ENCODE data around the gene OR11A1. TPM values are rescaled to one million over a fixed set of nuclear protein-coding genes. Genes with fewer than 3 reads are reported as not detected.

The OR11A1 gene, protein sequence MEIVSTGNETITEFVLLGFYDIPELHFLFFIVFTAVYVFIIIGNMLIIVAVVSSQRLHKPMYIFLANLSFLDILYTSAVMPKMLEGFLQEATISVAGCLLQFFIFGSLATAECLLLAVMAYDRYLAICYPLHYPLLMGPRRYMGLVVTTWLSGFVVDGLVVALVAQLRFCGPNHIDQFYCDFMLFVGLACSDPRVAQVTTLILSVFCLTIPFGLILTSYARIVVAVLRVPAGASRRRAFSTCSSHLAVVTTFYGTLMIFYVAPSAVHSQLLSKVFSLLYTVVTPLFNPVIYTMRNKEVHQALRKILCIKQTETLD
- not detected for total RNA-seq

- Mint-ChIP-seq H3K36me3 (no peaks in the 10 kb centered on the region), H3K9me3 (no peaks in the 10 kb centered on the region), H3K4me1 (ENCODE audit: low read depth in 2 of 2) (no peaks in the 10 kb centered on the region), H3K27me3 (peaks cover 12 to 26% of the 10 kb centered on the region in 2 donors), H3K27ac (no peak within 1 kb of the TSS), H3K4me3 (no peak within 1 kb of the TSS)
- no peak for ATAC-seq
- DNase-seq (ENCODE audit: low spot score), result no peak
Measured at GRCh38 chr6:29456971-29457370, at the start of gene OR11A1, which contains the start of gene OR2H1. OR11A1 (minus strand) TSS chr6:29457071; CDS start chr6:29427641, 29,430 bp downstream. OR2H1 (plus strand) TSS chr6:29457155; CDS start chr6:29461770, 4,615 bp downstream.

DNA sequence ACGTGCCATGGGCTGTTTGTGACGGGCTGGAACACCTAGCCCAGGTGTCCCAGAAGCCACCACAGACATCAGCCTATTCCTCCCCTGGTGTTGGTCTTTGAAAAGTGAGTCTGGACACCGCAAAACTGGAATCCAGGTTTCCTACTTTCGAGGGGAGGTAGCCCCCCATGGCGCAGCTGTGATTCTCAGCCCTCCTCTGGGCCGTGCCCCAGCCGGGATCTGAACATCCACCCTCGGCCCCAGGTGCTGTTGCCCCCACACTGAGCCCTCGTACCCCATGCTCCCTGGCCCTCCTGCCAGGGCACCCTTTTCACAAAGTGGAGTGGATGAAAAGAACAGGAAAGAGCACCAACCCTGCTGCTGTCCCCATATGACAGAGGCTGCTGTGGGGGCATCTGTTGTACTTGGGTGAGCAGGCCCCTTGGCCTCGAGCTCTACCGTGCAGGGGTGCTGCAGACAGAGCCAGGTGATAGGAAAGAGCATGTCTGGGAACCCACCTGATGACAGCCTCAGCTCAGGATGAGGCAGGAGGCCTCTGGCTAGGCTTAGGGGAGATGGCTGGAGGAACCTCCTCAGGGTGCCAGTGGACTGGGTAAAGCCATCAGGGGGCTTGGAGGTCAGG is 49.7 kb upstream of the OR11A1 start:
- Mint-ChIP-seq H3K36me3 (no peaks in the 10 kb centered on the region), H3K9me3 (no peaks in the 10 kb centered on the region), H3K4me1 (ENCODE audit: low read depth in 2 of 2) (no peaks in the 10 kb centered on the region), H3K4me3 (no peak overlapping the region), H3K27ac (no peak overlapping the region), H3K27me3 (peaks cover 8 to 18% of the 10 kb centered on the region in 2 donors)
- DNase-seq (ENCODE audit: low spot score) (no peak), ATAC-seq (no peak)

DNA sequence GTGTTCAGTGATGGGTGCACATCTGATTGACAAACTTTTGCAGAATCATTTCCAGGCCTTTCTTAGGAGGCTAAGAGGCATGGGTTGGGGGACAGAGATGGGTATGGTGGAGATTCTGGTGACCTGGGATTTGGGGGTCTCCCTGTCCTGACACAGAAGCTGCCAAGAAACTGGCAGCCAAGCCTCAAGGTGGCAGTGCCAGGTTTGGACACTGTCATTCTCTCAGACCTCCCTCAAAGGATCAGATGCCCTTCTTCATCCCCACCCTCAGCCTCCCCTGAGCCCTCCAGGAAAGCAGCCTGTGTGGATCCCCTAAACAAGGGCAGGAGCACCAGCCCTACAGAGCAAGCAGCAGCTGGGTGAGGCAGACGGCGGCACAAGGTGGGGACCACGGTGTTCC is 48.9 kb upstream of the OR11A1 start:
- H3K4me1 Mint-ChIP-seq (ENCODE audit: low read depth in 2 of 2), result no peaks in the 10 kb centered on the region
- ATAC-seq (no peak), DNase-seq (ENCODE audit: low spot score) (no peak)
- no peak overlapping the region for H3K27ac Mint-ChIP-seq
- no peaks in the 10 kb centered on the region for H3K36me3 Mint-ChIP-seq
- no peak overlapping the region for H3K4me3 Mint-ChIP-seq
- H3K27me3 Mint-ChIP-seq, result peaks cover 6 to 10% of the 10 kb centered on the region in 2 donors
- H3K9me3 Mint-ChIP-seq, result no peaks in the 10 kb centered on the region

DNA sequence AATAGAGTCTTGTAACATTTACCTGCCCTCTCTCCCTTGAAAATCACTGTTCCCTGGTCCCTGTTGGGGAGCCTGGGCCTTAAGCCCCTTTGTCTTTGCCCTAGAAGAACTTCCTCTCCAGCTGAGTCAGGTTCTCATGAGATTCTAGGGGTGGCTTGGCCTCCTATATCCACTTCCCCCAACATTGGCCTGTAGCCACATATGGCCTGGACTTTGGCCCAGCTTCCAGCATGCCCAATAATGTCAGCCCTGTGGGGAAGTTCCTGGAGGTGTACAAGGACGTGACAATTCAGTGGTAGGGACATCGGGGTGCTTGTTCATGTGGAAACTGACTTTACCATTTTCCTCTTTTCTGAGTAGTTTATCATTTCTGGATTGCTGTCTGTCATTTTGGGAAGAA is 48.1 kb upstream of the OR11A1 start:
- DNase-seq (ENCODE audit: low spot score), result no peak
- Mint-ChIP-seq H3K27me3 (peaks cover 5 to 7% of the 10 kb centered on the region in 2 donors), H3K4me3 (no peak overlapping the region), H3K36me3 (no peaks in the 10 kb centered on the region), H3K4me1 (ENCODE audit: low read depth in 2 of 2) (no peaks in the 10 kb centered on the region), H3K9me3 (no peaks in the 10 kb centered on the region), H3K27ac (no peak overlapping the region)
- no peak for ATAC-seq

- Mint-ChIP-seq H3K4me3 (no peak overlapping the region), H3K9me3 (no peaks in the 10 kb centered on the region), H3K27ac (no peak overlapping the region), H3K27me3 (peaks cover 15 to 20% of the 10 kb centered on the region in 2 donors), H3K4me1 (ENCODE audit: low read depth in 2 of 2) (no peaks in the 10 kb centered on the region), H3K36me3 (no peaks in the 10 kb centered on the region)
- ATAC-seq (no peak), DNase-seq (ENCODE audit: low spot score) (no peak)
Measured at GRCh38 chr6:29502597-29502996, 45.7 kb upstream of the OR11A1 start.

- H3K27ac Mint-ChIP-seq, result no peak overlapping the region
- ATAC-seq (no peak), DNase-seq (ENCODE audit: low spot score) (no peak)
- H3K36me3 Mint-ChIP-seq, result no peaks in the 10 kb centered on the region
- no peak overlapping the region for H3K4me3 Mint-ChIP-seq
- peaks cover 20 to 24% of the 10 kb centered on the region in 2 donors for H3K27me3 Mint-ChIP-seq
- no peaks in the 10 kb centered on the region for H3K9me3 Mint-ChIP-seq
- no peaks in the 10 kb centered on the region for H3K4me1 Mint-ChIP-seq (ENCODE audit: low read depth in 2 of 2)
Measured at GRCh38 chr6:29502181-29502580, 45.3 kb upstream of the OR11A1 start.

GRCh38 chr6:29501106-29501505 is 44.2 kb upstream of the OR11A1 start:
- Mint-ChIP-seq H3K4me1 (ENCODE audit: low read depth in 2 of 2) (no peaks in the 10 kb centered on the region), H3K36me3 (no peaks in the 10 kb centered on the region), H3K4me3 (no peak overlapping the region), H3K27ac (no peak overlapping the region), H3K9me3 (no peaks in the 10 kb centered on the region), H3K27me3 (peaks cover 25 to 29% of the 10 kb centered on the region in 2 donors)
- ATAC-seq (no peak), DNase-seq (ENCODE audit: low spot score) (no peak)

DNA sequence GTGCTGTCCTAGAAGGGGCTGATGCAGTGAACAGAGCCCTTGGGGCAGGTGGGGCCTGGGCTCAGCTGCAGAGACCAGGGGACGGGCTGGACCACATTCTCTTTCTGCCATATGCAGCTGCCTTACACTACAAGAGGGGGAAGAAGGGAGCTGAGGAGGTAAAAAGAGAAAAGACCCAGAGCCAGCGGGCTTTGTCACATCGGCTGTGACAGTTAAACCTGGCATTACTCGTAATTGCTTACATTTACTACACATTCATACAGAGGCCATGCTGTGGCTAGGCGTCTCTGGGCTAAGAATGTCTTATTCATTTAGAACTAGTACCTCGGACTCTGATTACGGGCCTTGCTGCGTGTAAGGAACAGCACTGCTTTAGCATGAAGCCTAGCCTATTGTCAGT is 43.7 kb upstream of the OR11A1 start:
- no peak overlapping the region for H3K4me3 Mint-ChIP-seq
- ATAC-seq (no peak), DNase-seq (ENCODE audit: low spot score) (no peak)
- H3K27ac Mint-ChIP-seq, result no peak overlapping the region
- H3K9me3 Mint-ChIP-seq, result no peaks in the 10 kb centered on the region
- peaks cover 25 to 29% of the 10 kb centered on the region in 2 donors for H3K27me3 Mint-ChIP-seq
- H3K4me1 Mint-ChIP-seq (ENCODE audit: low read depth in 2 of 2), result no peaks in the 10 kb centered on the region
- H3K36me3 Mint-ChIP-seq, result no peaks in the 10 kb centered on the region

DNA sequence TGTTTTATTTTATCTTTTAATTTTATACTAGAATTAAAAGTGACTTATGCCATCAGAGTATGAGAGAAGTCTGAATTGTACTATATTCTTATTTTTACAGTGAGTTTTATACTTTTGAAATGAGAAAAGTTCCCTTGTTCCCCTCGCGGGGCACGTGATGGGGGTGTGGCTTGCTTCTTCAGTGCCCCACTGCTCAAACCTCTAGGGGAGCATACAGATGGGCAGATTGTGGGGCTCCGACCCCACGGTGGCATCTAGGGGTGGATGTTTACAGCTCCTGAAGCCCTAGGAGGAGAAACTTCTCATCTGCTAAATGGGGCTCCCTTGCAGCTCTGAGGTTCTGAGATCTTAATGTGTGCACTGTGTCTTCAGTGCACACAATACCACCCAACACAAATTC is 42.8 kb upstream of the OR11A1 start:
- no peak overlapping the region for H3K27ac Mint-ChIP-seq
- no peak for ATAC-seq
- H3K4me1 Mint-ChIP-seq (ENCODE audit: low read depth in 2 of 2), result no peaks in the 10 kb centered on the region
- H3K36me3 Mint-ChIP-seq, result no peaks in the 10 kb centered on the region
- no peak overlapping the region for H3K4me3 Mint-ChIP-seq
- H3K9me3 Mint-ChIP-seq, result no peaks in the 10 kb centered on the region
- H3K27me3 Mint-ChIP-seq, result peaks cover 29 to 30% of the 10 kb centered on the region in 2 donors
- no peak for DNase-seq (ENCODE audit: low spot score)

- Mint-ChIP-seq H3K27ac (no peak overlapping the region), H3K4me3 (no peak overlapping the region), H3K4me1 (ENCODE audit: low read depth in 2 of 2) (no peaks in the 10 kb centered on the region), H3K9me3 (no peaks in the 10 kb centered on the region), H3K27me3 (peaks cover 29 to 31% of the 10 kb centered on the region in 2 donors), H3K36me3 (no peaks in the 10 kb centered on the region)
- DNase-seq (ENCODE audit: low spot score), result no peak
- ATAC-seq, result no peak
Measured at GRCh38 chr6:29496961-29497360, 40.1 kb upstream of the OR11A1 start.

DNA sequence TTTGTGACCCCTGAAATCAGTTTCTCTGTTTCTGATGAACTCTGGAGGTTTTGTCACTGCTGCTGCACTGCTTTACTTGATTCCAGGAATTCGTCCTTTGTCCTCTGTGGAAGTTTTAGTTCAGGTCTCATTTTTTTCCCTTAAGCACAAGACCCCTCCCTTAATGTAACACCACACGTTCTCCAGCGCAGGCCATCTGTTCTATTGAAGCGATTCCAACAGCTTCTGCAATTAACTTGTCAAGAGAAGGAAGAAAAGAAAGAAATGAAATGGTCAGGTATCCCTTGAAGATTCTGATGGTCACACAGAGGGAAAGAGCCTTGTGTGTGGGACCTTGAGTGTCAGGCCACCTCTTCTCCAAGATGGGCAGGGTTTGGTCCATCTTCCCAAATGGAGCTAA is 38.7 kb upstream of the OR11A1 start:
- Mint-ChIP-seq H3K4me1 (ENCODE audit: low read depth in 2 of 2) (no peaks in the 10 kb centered on the region), H3K27ac (no peak overlapping the region), H3K9me3 (no peaks in the 10 kb centered on the region), H3K4me3 (no peak overlapping the region), H3K36me3 (no peaks in the 10 kb centered on the region), H3K27me3 (peaks cover 31 to 32% of the 10 kb centered on the region in 2 donors)
- ATAC-seq (no peak), DNase-seq (ENCODE audit: low spot score) (no peak)

GRCh38 chr6:29494131-29494530 is 37.3 kb upstream of the OR11A1 start:
- Mint-ChIP-seq H3K27me3 (peaks cover 27 to 31% of the 10 kb centered on the region in 2 donors), H3K4me3 (no peak overlapping the region), H3K4me1 (ENCODE audit: low read depth in 2 of 2) (no peaks in the 10 kb centered on the region), H3K36me3 (no peaks in the 10 kb centered on the region), H3K27ac (no peak overlapping the region), H3K9me3 (no peaks in the 10 kb centered on the region)
- ATAC-seq (no peak), DNase-seq (ENCODE audit: low spot score) (no peak)

- DNase-seq (ENCODE audit: low spot score) (no peak), ATAC-seq (no peak)
- Mint-ChIP-seq H3K4me1 (ENCODE audit: low read depth in 2 of 2) (no peaks in the 10 kb centered on the region), H3K9me3 (no peaks in the 10 kb centered on the region), H3K27ac (no peak overlapping the region), H3K4me3 (no peak overlapping the region), H3K36me3 (no peaks in the 10 kb centered on the region), H3K27me3 (peaks cover 20 to 25% of the 10 kb centered on the region in 2 donors)
Measured at GRCh38 chr6:29493261-29493660, 36.4 kb upstream of the OR11A1 start.

- no peaks in the 10 kb centered on the region for H3K4me1 Mint-ChIP-seq (ENCODE audit: low read depth in 2 of 2)
- no peak overlapping the region for H3K27ac Mint-ChIP-seq
- no peak for ATAC-seq
Measured at GRCh38 chr6:29491574-29491973, 34.7 kb upstream of the OR11A1 start.

More at GRCh38 chr6:29491574-29491973, 34.7 kb upstream of the OR11A1 start:
- DNase-seq (ENCODE audit: low spot score), result no peak
- peaks cover 17 to 22% of the 10 kb centered on the region in 2 donors for H3K27me3 Mint-ChIP-seq
- H3K9me3 Mint-ChIP-seq, result no peaks in the 10 kb centered on the region
- H3K4me3 Mint-ChIP-seq, result no peak overlapping the region
- no peaks in the 10 kb centered on the region for H3K36me3 Mint-ChIP-seq

Measured in natural killer cell treated with Interleukin-12 subunit alpha and Interleukin-12 subunit beta and Interleukin-15 and Interleukin-18, amount 100 ng/mL, for 72 hours (primary cell).